GM21786 (cell line): ENCODE measurements around the gene GRM6.

Experiments
- ATAC-seq: cut with Tn5 transposase; IDR thresholded peaks from one replicate; pipeline ENCODE4 v1.9.1; 2021; ENCODE audit not compliant: unreplicated experiment

The GRM6 gene

DNA sequence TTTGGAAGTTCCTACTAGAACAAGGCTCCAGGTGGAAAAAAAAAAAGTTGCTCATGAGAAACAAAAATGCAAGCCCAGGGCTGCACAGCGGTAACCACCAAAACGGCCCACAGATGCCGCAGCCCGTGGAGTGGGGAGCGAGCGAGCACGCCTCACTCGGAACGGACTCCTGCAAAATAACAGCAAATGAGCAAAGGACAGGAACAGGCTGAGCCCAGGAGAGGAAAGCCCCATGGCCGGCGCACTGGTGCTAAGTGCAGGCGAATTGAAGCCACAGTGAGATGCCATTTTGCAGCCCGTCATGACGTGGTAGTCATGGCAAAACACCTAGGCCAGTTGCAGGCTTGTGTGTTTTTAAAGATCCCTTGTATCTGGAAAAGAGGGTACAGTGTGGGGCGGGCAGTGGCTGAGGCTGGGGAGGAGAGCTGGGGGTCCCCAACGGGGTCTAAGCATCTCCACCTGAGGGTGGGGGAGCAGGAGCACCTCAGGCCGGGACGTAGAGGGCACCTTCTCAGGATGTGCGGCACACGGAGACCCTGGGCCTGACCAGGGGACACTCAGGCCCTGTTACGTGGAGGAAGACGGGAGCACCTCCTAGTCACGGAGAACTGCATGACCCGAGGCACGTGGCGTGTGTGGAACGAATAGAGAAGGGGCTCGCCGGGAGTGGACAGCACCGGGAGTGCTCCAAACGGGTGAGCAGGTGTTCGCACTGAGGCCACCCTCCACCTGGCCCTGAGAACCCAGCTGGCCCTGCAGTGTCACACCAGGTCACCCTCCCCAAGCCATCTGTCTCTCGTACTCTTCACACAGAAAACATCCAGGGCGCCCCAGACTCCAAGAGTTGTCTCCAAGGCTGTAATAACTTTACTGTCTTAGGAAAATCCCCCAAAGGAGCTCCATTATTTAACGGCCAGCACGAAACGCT lies 10.7 kb downstream of the GRM6 start:
- ATAC-seq, result no peak

GRCh38 chr5:178983728-178984127 lies 11.4 kb downstream of the GRM6 start:
- no peak for ATAC-seq

DNA sequence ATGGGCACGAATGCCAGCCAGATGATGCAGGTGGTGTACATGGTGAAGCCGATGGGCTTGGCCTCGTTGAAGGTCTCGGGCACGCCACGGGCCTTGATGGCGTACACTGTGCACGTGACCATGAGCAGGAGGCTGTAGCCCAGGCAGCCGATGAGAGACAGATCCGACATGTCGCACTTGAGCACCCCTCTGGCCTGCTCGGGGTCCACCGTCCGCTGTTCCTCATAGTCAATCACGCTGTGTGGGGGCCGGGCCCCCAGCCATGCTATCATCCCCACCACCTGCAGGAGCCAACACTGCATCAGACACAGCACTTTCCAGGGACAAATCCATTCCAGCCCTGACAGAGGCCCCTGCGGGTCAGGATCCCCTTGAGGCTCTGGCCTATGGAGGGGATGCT lies 12.2 kb downstream of the GRM6 start:
- no peak for ATAC-seq

DNA sequence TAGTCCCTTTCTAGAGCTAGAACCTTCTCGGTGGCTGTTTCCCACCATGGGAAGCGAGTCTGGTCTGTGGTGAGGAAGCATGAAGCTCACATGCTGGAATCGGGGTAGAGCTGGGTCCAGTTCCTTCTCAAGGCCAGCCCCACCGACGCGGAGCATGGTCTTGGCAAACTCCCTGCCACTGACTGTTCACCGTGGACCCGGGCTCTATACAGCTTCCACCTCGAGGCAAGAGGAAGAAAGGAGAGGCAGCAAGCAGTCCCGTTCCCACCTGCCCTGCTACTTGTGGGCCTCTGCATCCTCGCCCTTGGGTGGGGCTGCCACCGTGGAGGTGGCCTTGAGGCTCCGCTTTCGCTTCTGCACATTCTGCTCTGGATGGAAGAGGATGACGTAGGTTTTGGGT lies 13.7 kb downstream of the GRM6 start:
- no peak for ATAC-seq

GRCh38 chr5:178965465-178966055 lies 29.6 kb downstream of the GRM6 start:
- ATAC-seq, result no peak

DNA sequence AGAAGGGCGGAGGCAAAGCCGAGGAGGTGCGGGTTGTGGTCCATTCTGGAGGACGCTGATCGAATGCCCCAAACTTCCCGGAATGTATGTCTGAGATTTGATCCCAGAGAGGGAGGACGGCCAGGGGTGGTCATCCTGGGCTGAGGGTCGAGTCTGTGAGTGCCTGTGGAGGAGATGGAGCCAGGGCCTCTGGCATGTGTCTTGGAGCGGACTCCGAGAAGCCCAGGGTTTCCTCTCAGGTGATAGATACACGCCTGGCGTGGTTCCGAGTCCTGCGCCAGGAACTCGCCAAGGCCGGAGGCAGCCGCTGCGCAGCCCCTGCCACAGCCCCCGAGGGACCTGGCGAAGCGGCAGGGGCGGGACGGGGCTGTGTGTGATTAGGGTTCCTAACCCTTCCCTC lies 53.8 kb downstream of the GRM6 start:
- no peak for ATAC-seq

- no peak for ATAC-seq
Measured at GRCh38 chr5:178940569-178941360, 54.4 kb downstream of the GRM6 start, which contains the start of gene ZNF454. Gene ZNF454, plus strand, starts transcription at chr5:178941198. Its CDS starts 1,594 bp downstream, at chr5:178942792.

GRCh38 chr5:178931846-178932760 lies 63.0 kb downstream of the GRM6 start:
- ATAC-seq, result no peak
